DMS153 (cell line): ENCODE results near the gene RBFOX2.
"Not testable (repeated sequence)": the region's sequence is repeated elsewhere in the genome, so short reads cannot be mapped to it uniquely, and the experiment has no call there.

Experiments used
- DNase-seq: peaks from one replicate; lab custom pipeline; 2025; lab: John Stamatoyannopoulos, UW

RBFOX2 gene

GRCh38 chr22:35777335-35777975, 251.2 kb downstream of the RBFOX2 start:
- DNase-seq = no peak

GRCh38 chr22:35775339-35775738, 253.3 kb downstream of the RBFOX2 start:
- DNase-seq = no peak

- DNase-seq = no peak
These were observed 258.6 kb downstream of the RBFOX2 start for GRCh38 chr22:35769974-35770373.

GRCh38 chr22:35766654-35767580, 261.7 kb downstream of the RBFOX2 start:
- no peak for DNase-seq

- no peak for DNase-seq
These were observed 267.6 kb downstream of the RBFOX2 start for GRCh38 chr22:35761037-35761436.

- no peak for DNase-seq
These were observed 270.2 kb downstream of the RBFOX2 start for GRCh38 chr22:35758394-35758793.

- no peak for DNase-seq
These were observed 271.9 kb downstream of the RBFOX2 start for GRCh38 chr22:35756722-35757121.

- no peak for DNase-seq
These were observed 273.9 kb downstream of the RBFOX2 start for GRCh38 chr22:35754761-35755160.

GRCh38 chr22:35752863-35753189, 275.8 kb downstream of the RBFOX2 start:
- DNase-seq = no peak

- DNase-seq = no peak
These were observed 276.4 kb downstream of the RBFOX2 start for GRCh38 chr22:35752006-35752862.

- DNase-seq = no peak
These were observed 278.8 kb downstream of the RBFOX2 start for GRCh38 chr22:35749808-35750207.

- DNase-seq = no peak
These were observed 281.5 kb downstream of the RBFOX2 start for GRCh38 chr22:35746946-35747703.

- DNase-seq = no peak
These were observed 282.4 kb downstream of the RBFOX2 start for GRCh38 chr22:35746248-35746647.

- no peak for DNase-seq
These were observed 285.2 kb downstream of the RBFOX2 start for GRCh38 chr22:35743326-35743860.

- DNase-seq = no peak
These were observed 286.1 kb downstream of the RBFOX2 start for GRCh38 chr22:35742342-35743100.

- DNase-seq = no peak
These were observed 288.0 kb downstream of the RBFOX2 start for GRCh38 chr22:35740616-35741015.

- DNase-seq = no peak
These were observed 288.7 kb downstream of the RBFOX2 start for GRCh38 chr22:35739931-35740380.

GRCh38 chr22:35739076-35739930, 289.3 kb downstream of the RBFOX2 start:
- no peak for DNase-seq

GRCh38 chr22:35737886-35738285, 290.7 kb downstream of the RBFOX2 start:
- DNase-seq = not testable (repeated sequence)

- no peak for DNase-seq
These were observed 291.9 kb downstream of the RBFOX2 start for GRCh38 chr22:35736701-35737100.
